ENCODE results near the gene PLAAT1. TPM values are rescaled to one million over a fixed set of nuclear protein-coding genes. Genes with fewer than 3 reads are reported as not detected.

Gene PLAAT1
- total RNA-seq, 1 donor from 2014 or later = 1.3 TPM

- TF ChIP-seq CTCF (IDR thresholded peaks at IDR 0.05; ENCODE audit: insufficient read depth, low read length, poor library complexity, severe bottlenecking) = no peak
- DNase-seq (ENCODE audit: low read depth) = no peak
- Histone ChIP-seq H3K27me3 (ENCODE audit: control insufficient read depth, insufficient read depth, low read length) (no peaks in the 10 kb centered on the region), H3K4me3 (ENCODE audit: low read depth, low read length) (no peak overlapping the region), H3K36me3 (ENCODE audit: control insufficient read depth, insufficient read depth, low read length) (no peaks in the 10 kb centered on the region)
Observed at GRCh38 chr3:193313061-193313958, 72.3 kb downstream of the PLAAT1 start.

- DNase-seq (ENCODE audit: low read depth) = no peak
- Histone ChIP-seq H3K36me3 (ENCODE audit: control insufficient read depth, insufficient read depth, low read length) (no peaks in the 10 kb centered on the region), H3K4me3 (ENCODE audit: low read depth, low read length) (no peak overlapping the region), H3K27me3 (ENCODE audit: control insufficient read depth, insufficient read depth, low read length) (no peaks in the 10 kb centered on the region)
- TF ChIP-seq CTCF (IDR thresholded peaks at IDR 0.05; ENCODE audit: insufficient read depth, low read length, poor library complexity, severe bottlenecking) = peak; percentile 24
Observed at GRCh38 chr3:193314161-193314560, 73.1 kb downstream of the PLAAT1 start.

- Histone ChIP-seq H3K27me3 (ENCODE audit: control insufficient read depth, insufficient read depth, low read length) (no peaks in the 10 kb centered on the region), H3K36me3 (ENCODE audit: control insufficient read depth, insufficient read depth, low read length) (no peaks in the 10 kb centered on the region), H3K4me3 (ENCODE audit: low read depth, low read length) (no peak overlapping the region)
- no peak for TF ChIP-seq CTCF (IDR thresholded peaks at IDR 0.05; ENCODE audit: insufficient read depth, low read length, poor library complexity, severe bottlenecking)
- DNase-seq (ENCODE audit: low read depth) = no peak
Observed at GRCh38 chr3:193317682-193318300, 76.8 kb downstream of the PLAAT1 start.

Other genes with a start within 250 kb of the PLAAT1 start
- not detected in 2 replicates for gene ATP13A5, start 137.5 kb downstream of the PLAAT1 start, total RNA-seq

Measured in kidney epithelial cell (primary cell).